ENCODE data around the gene EPHB1. TPM values are rescaled to one million over a fixed set of nuclear protein-coding genes. Genes with fewer than 3 reads are reported as not detected.

EPHB1 gene
- total RNA-seq, 4 donors from 2014 or later: 0.16 to 1.5 (median 0.59) TPM

GRCh38 chr3:134776518-134776917 lies 18.5 kb upstream of the EPHB1 start:
- no peak for TF ChIP-seq CTCF (IDR thresholded peaks at IDR 0.05; ENCODE audit: low read depth)

DNA sequence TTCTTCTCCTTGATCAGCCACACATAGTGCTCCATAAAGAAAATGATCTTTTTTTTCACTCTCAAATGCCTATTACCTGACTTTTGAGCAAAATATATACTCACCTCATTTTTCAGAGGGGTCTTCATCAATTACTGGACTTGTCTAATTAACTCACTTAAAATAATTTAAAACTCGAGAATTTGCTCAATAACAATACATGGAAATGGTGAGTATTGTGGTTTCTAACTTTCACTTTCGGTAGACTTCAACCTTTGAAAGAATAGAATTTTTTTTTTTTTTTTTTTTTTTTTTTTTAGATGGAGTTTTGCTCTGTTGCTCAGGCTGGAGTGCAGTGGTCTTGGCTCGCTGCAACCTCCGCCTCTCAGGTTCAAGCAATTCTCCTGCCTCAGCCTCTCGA lies 17.7 kb upstream of the EPHB1 start:
- no peak for TF ChIP-seq CTCF (IDR thresholded peaks at IDR 0.05; ENCODE audit: low read depth)

GRCh38 chr3:134790065-134790464 lies 5.0 kb upstream of the EPHB1 start:
- no peak for TF ChIP-seq CTCF (IDR thresholded peaks at IDR 0.05; ENCODE audit: low read depth)

GRCh38 chr3:134791992-134792391 lies 3.1 kb upstream of the EPHB1 start:
- no peak for TF ChIP-seq CTCF (IDR thresholded peaks at IDR 0.05; ENCODE audit: low read depth)

- TF ChIP-seq CTCF (IDR thresholded peaks at IDR 0.05; ENCODE audit: low read depth): no peak
These were observed 2.4 kb upstream of the EPHB1 start for GRCh38 chr3:134792700-134793099.

DNA sequence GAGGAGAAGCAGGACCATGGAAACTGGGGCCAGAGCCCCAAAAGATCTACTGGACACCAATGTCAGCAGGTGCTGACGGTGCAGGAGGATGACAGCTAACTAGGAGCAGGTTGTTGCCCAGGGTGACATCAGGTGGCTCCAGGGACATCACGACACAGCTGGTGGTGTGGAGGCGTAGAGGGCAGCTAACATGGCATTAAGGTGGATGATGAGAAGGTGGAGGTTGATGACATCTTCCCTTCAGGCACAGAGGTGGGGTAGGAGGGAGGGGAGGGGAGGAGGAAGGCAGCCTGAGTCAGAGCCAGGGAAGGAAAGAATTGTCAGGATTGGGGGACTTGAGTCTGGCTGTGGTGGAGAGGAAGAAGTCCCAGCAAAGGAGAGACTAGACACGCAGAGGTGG lies 1.5 kb upstream of the EPHB1 start:
- no peak for TF ChIP-seq CTCF (IDR thresholded peaks at IDR 0.05; ENCODE audit: low read depth)

DNA sequence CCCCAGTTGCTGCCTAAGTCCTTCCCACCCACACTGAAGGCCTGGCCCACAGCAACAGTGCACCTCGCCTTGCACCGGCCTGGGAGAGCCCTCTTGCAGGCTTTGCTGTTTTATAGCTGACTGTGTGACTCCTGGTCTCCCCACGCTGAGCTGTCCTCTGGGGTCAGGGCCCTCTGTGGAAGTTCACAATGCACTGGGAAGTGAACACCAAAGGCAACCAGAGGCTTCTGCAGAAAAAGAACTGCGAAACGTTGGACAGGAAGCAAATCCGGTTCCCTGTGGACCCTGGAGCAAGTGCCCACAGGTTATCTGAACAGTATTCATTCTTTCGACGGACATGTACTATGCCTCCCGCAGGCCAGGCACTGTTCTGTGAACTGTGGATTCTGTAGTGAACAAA lies 737 bp upstream of the EPHB1 start:
- no peak for TF ChIP-seq CTCF (IDR thresholded peaks at IDR 0.05; ENCODE audit: low read depth)

Data from subcutaneous adipose tissue (tissue), 4 donors.